GM23248 (cell line): ENCODE data around the gene BICRA. TPM values are rescaled to one million over a fixed set of nuclear protein-coding genes. Genes with fewer than 3 reads are reported as not detected.

ENCODE experiments used
- DNase-seq: peaks from one replicate; pipeline ENCODE4 v3.0.0-alpha.2; 2015
- H2AFZ ChIP-seq: fragments of 200-600 bp; sonication (generic); 2 replicates; pipeline ENCODE4 v1.6.1; 2016; ENCODE audit warnings: antibody characterized with exemption
- H3F3A ChIP-seq: fragments of 200-600 bp; sonication (generic); 2 replicates; pipeline ENCODE4 v1.6.1; 2016; ENCODE audit warnings: mild to moderate bottlenecking, antibody characterized with exemption, mixed run types; ENCODE audit not compliant: insufficient read depth
- H3K27ac ChIP-seq: fragments of 200-600 bp; sonication (generic); 2 replicates; pipeline ENCODE4 v1.5.1; 2016; ENCODE audit warnings: mild to moderate bottlenecking
- H3K27me3 ChIP-seq: fragments of 200-600 bp; sonication (generic); replicated peaks from 2 replicates; pipeline ENCODE4 v1.6.1; 2016; ENCODE audit warnings: mild to moderate bottlenecking; ENCODE audit not compliant: insufficient read depth
- H3K36me3 ChIP-seq: fragments of 200-600 bp; sonication (generic); 2 replicates; pipeline ENCODE4 v1.6.1; 2016; ENCODE audit warnings: low read depth, mild to moderate bottlenecking
- H3K4me1 ChIP-seq: fragments of 200-600 bp; sonication (generic); 2 replicates; pipeline ENCODE4 v1.6.1; 2016; ENCODE audit warnings: mild to moderate bottlenecking; ENCODE audit not compliant: insufficient read depth
- H3K4me2 ChIP-seq: fragments of 200-600 bp; sonication (generic); one replicate; pipeline ENCODE4 v1.6.1; 2016; ENCODE audit warnings: mild to moderate bottlenecking; ENCODE audit not compliant: unreplicated experiment
- H3K4me3 ChIP-seq: fragments of 200-600 bp; sonication (generic); 2 replicates; pipeline ENCODE4 v1.5.1; 2016; ENCODE audit warnings: mild to moderate bottlenecking
- H3K79me2 ChIP-seq: fragments of 200-600 bp; sonication (generic); 2 replicates; pipeline ENCODE4 v1.6.1; 2016; ENCODE audit warnings: mild to moderate bottlenecking; ENCODE audit not compliant: insufficient read depth
- H3K9ac ChIP-seq: fragments of 200-600 bp; sonication (generic); 2 replicates; pipeline ENCODE4 v1.6.1; 2016; ENCODE audit warnings: mild to moderate bottlenecking
- H3K9me2 ChIP-seq: fragments of 200-600 bp; sonication (generic); 2 replicates; pipeline ENCODE4 v1.6.1; 2016; ENCODE audit warnings: mixed run types, mild to moderate bottlenecking, moderate library complexity; ENCODE audit not compliant: insufficient read depth
- H3K9me3 ChIP-seq: fragments of 200-600 bp; sonication (generic); one replicate; pipeline ENCODE4 v1.6.1; 2017; ENCODE audit warnings: low read depth
- H4K20me1 ChIP-seq: fragments of 200-600 bp; sonication (generic); 2 replicates; pipeline ENCODE4 v1.6.0; 2016; ENCODE audit not compliant: insufficient read depth
- EZH2 ChIP-seq: fragments of 200-600 bp; sonication (generic); IDR thresholded peaks from 2 replicates; pipeline ENCODE4 v1.6.1; 2018; ENCODE audit warnings: antibody characterized with exemption, mild to moderate bottlenecking; ENCODE audit not compliant: insufficient read depth, poor library complexity, severe bottlenecking
- EZH2phosphoT487 ChIP-seq: fragments of 200-600 bp; sonication (generic); IDR thresholded peaks from 2 replicates; pipeline ENCODE4 v1.6.1; 2018; ENCODE audit warnings: antibody characterized with exemption, moderate library complexity, mild to moderate bottlenecking, low read depth; ENCODE audit not compliant: insufficient read depth
- WGBS, 2 experiments: methylation state at CpG; one replicate each; pipeline ENCODE4 v1.1.6; 2015 to 2017; ENCODE audit warnings: low lambda C conversion rate in 2 of 2, low coverage in 1 of 2; ENCODE audit errors: missing lambda C conversion rate in 2 of 2; 5-methylcytosine and 5-hydroxymethylcytosine counted together
- in situ Hi-C: fragments of 300-500 bp; cut with MboI; formaldehyde crosslinking; loops from 2 replicates; pipeline ENCODE4 v1.15.0; 2020
- polyA plus RNA-seq: library from polyadenylated mRNA; unstranded; fragments of >200 nt; fragmentation: Nextera tagmentation; extraction: Ambion mirVana; gene quantifications from 2 replicates; pipeline ENCODE4 v1.2.1, GENCODE V29; 2016
- total RNA-seq: library from RNA; depleted of rRNA; stranded (reverse); fragments of >200 nt; shearing (Covaris generic); gene quantifications from 2 replicates; pipeline ENCODE4 v1.2.3, GENCODE V29; 2014

The BICRA gene
- total and polyA plus RNA-seq, 2 experiments from 2014 or later, result 0.86 to 1.1 TPM

- in situ Hi-C loops, result no loop called here
- no peaks in the 10 kb centered on the region for H3K36me3 ChIP-seq
- peak; percentile 20 for DNase-seq
- H3K79me2 ChIP-seq, result peaks cover 100% of the 10 kb centered on the region
- peak overlapping the region; percentile 32; the same call in 1 of the 2 replicates for H3K27ac ChIP-seq
- H3K9me2 ChIP-seq, result no peaks in the 10 kb centered on the region
- H3K27me3 ChIP-seq, result no peaks in the 10 kb centered on the region
- peaks cover 8% of the 10 kb centered on the region; the same call in 1 of the 2 replicates for H4K20me1 ChIP-seq
- H3K9me3 ChIP-seq, result no peaks in the 10 kb centered on the region
- H3K4me1 ChIP-seq, result peaks cover 13% of the 10 kb centered on the region
- H3K4me2 ChIP-seq, result no peak overlapping the region
- 92 to 97% methylated on average over 11 of the region's 11 CpGs for WGBS, 2 experiments
- no peak overlapping the region for H3K4me3 ChIP-seq
- peaks cover 5% of the 10 kb centered on the region; the same call in 1 of the 2 replicates for H3F3A ChIP-seq
- TF ChIP-seq EZH2phosphoT487, result no peak
- TF ChIP-seq EZH2, result no peak
- H3K9ac ChIP-seq, result 0 out of 2 replicates have a peak overlapping the region, but pooled peaks have one; percentile 21
- H2AFZ ChIP-seq, result no peak overlapping the region
Measured at GRCh38 chr19:47637550-47637949, 28.6 kb downstream of the BICRA start.

- 0 out of 2 replicates have a peak, but pooled peaks cover under 1% of the 10 kb centered on the region for H3K36me3 ChIP-seq
- no peaks in the 10 kb centered on the region for H3K9me2 ChIP-seq
- peaks cover 100% of the 10 kb centered on the region for H3K79me2 ChIP-seq
- 82 to 84% methylated on average over 5 of the region's 5 CpGs for WGBS, 2 experiments
- TF ChIP-seq EZH2 (no peak), EZH2phosphoT487 (no peak)
- H3K4me1 ChIP-seq, result peaks cover 9% of the 10 kb centered on the region
- H3K27me3 ChIP-seq, result no peaks in the 10 kb centered on the region
- H3K9me3 ChIP-seq, result no peaks in the 10 kb centered on the region
- H2AFZ ChIP-seq, result no peak overlapping the region
- H3F3A ChIP-seq, result peaks cover 5% of the 10 kb centered on the region; the same call in 1 of the 2 replicates
- DNase-seq, result no peak
- no peak overlapping the region for H3K4me2 ChIP-seq
- in situ Hi-C loops, result no loop called here
- no peak overlapping the region for H3K4me3 ChIP-seq
- H3K27ac ChIP-seq, result no peak overlapping the region
- H3K9ac ChIP-seq, result no peak overlapping the region
- no peaks in the 10 kb centered on the region; the same call in 1 of the 2 replicates for H4K20me1 ChIP-seq
Measured at GRCh38 chr19:47641891-47642485, 33.1 kb downstream of the BICRA start.

GRCh38 chr19:47643281-47643680, 34.3 kb downstream of the BICRA start:
- no peaks in the 10 kb centered on the region; the same call in 1 of the 2 replicates for H4K20me1 ChIP-seq

GRCh38 chr19:47644199-47644598, 35.3 kb downstream of the BICRA start:
- Histone ChIP-seq H4K20me1 (no peaks in the 10 kb centered on the region; the same call in 1 of the 2 replicates), H3K79me2 (peaks cover 100% of the 10 kb centered on the region)

More at GRCh38 chr19:47643281-47643680, 34.3 kb downstream of the BICRA start:
- no peak overlapping the region for H3K4me3 ChIP-seq
- no peak overlapping the region for H3K4me2 ChIP-seq
- no peak overlapping the region for H3K27ac ChIP-seq
- H3K9me3 ChIP-seq, result no peaks in the 10 kb centered on the region
- 0 out of 2 replicates have a peak, but pooled peaks cover 3% of the 10 kb centered on the region for H3K36me3 ChIP-seq
- DNase-seq, result no peak
- peaks cover 5% of the 10 kb centered on the region; the same call in 1 of the 2 replicates for H3F3A ChIP-seq
- peaks cover 3% of the 10 kb centered on the region for H3K4me1 ChIP-seq
- TF ChIP-seq EZH2 (no peak), EZH2phosphoT487 (no peak)
- no peaks in the 10 kb centered on the region for H3K27me3 ChIP-seq
- peaks cover 100% of the 10 kb centered on the region for H3K79me2 ChIP-seq
- WGBS, 2 experiments, result 76 to 96% methylated on average over 5 of the region's 5 CpGs
- no peak overlapping the region for H3K9ac ChIP-seq
- in situ Hi-C loops, result no loop called here
- no peak overlapping the region for H2AFZ ChIP-seq
- H3K9me2 ChIP-seq, result no peaks in the 10 kb centered on the region

More at GRCh38 chr19:47644199-47644598, 35.3 kb downstream of the BICRA start:
- TF ChIP-seq EZH2 (no peak), EZH2phosphoT487 (no peak)
- in situ Hi-C loops, result no loop called here
- H3K4me2 ChIP-seq, result no peak overlapping the region
- no peaks in the 10 kb centered on the region for H3K9me2 ChIP-seq
- H3K27me3 ChIP-seq, result no peaks in the 10 kb centered on the region
- H3F3A ChIP-seq, result no peaks in the 10 kb centered on the region
- no peaks in the 10 kb centered on the region for H3K9me3 ChIP-seq
- 0 out of 2 replicates have a peak, but pooled peaks cover 3% of the 10 kb centered on the region for H3K36me3 ChIP-seq
- H3K4me3 ChIP-seq, result no peak overlapping the region
- 92 to 100% methylated on average over 1 of the region's 1 CpG for WGBS, 2 experiments
- no peaks in the 10 kb centered on the region for H3K4me1 ChIP-seq
- H3K9ac ChIP-seq, result no peak overlapping the region
- DNase-seq, result no peak
- H2AFZ ChIP-seq, result no peak overlapping the region
- no peak overlapping the region for H3K27ac ChIP-seq
